ENCODE data around the gene CACNA1I.
A peak's percentile ranks its signal among the peaks of the same experiment; 100 is the strongest.

CACNA1I gene

DNA sequence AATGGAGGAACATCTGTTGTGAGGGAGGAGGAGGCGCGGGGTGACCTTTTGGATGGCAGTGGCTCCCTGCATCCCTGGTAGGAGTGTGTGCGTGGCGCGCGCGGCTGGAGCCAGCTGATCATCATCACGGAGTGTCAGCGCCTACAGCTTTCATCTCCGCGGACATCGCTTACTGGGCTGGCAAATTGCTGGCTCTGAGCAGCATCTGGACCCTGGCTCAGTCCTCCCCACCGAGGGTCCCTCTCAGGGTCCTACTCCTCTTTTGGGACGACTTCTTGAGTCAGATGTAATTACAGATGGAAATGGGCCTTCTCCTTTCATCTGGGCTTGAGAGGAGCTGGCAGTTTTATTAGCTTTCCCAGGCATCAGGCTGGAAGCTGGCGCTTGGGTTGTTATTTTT lies 85.3 kb downstream of the CACNA1I start:
- Mint-ChIP-seq H3K4me1 (no peaks in the 10 kb centered on the region), H3K36me3 (no peaks in the 10 kb centered on the region), H3K4me3 (no peak overlapping the region), H3K27me3 (peaks cover 51 to 57% of the 10 kb centered on the region in 2 donors), H3K27ac (no peak overlapping the region), H3K9me3 (no peaks in the 10 kb centered on the region)
- no peak for ATAC-seq (replicated peaks)
- DNase-seq: no peak

GRCh38 chr22:39656495-39657490 lies 86.2 kb downstream of the CACNA1I start:
- H3K4me1 Mint-ChIP-seq: no peaks in the 10 kb centered on the region
- no peak overlapping the region for H3K27ac Mint-ChIP-seq

DNA sequence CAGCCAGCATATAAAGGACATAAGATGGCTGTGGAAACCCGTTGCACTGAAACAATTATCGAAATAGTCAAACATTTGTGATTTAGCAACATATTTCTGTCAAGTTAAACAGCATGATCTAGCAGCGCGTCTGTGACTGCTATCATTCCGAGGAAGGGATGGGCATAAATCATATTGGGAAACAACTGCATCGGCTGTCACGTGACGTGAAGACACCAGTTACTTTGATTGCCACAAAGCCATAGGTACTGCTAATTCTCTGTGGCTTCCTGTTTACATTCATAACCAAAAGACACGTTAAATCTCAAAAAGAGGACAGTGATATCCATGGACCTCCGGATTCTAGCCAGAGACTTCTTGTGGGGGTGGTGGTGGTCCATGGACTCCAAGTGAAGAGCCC lies 87.8 kb downstream of the CACNA1I start:
- ATAC-seq (replicated peaks) (no peak), DNase-seq (no peak)
- H3K4me3 Mint-ChIP-seq: no peak overlapping the region
- H3K27me3 Mint-ChIP-seq: peaks cover 72 to 80% of the 10 kb centered on the region in 2 donors
- H3K9me3 Mint-ChIP-seq: no peaks in the 10 kb centered on the region
- H3K36me3 Mint-ChIP-seq: peaks cover 0 to 2% of the 10 kb centered on the region in 2 donors
- H3K27ac Mint-ChIP-seq: no peak overlapping the region
- peaks cover 11 to 14% of the 10 kb centered on the region in 2 donors for H3K4me1 Mint-ChIP-seq

More at GRCh38 chr22:39656495-39657490, 86.2 kb downstream of the CACNA1I start:
- Mint-ChIP-seq H3K9me3 (no peaks in the 10 kb centered on the region), H3K27me3 (peaks cover 59 to 65% of the 10 kb centered on the region in 2 donors), H3K36me3 (no peaks in the 10 kb centered on the region), H3K4me3 (no peak overlapping the region)
- ATAC-seq (replicated peaks) (no peak), DNase-seq (no peak)

DNA sequence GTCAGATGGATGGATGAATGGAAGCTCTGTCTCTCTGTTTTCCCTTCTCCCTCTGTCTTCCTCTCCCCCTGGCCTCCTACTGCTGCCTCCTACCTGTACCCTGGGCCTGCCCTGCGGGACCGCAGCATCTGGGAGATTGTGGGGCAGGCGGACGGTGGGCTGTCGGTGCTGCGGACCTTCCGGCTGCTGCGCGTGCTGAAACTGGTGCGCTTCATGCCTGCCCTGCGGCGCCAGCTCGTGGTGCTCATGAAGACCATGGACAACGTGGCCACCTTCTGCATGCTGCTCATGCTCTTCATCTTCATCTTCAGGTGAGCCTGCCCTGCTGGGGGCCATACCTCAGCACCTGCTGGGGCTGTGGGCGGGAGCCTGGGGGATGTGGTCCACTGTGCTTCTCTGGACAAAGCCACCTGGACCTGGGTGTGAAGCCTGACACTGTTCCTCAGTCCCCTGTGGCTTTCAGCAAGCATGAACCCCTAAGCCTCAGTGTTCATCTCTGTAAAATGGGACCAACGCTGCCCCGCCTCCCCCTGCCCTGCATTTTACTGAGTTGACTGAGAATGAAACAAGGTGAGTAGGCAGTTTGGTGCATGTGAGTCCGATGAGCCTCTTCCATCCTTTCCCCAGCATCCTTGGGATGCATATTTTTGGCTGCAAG lies 88.4 kb downstream of the CACNA1I start:
- ATAC-seq (replicated peaks) (no peak), DNase-seq (no peak)
- Mint-ChIP-seq H3K9me3 (no peaks in the 10 kb centered on the region), H3K27me3 (peaks cover 77 to 86% of the 10 kb centered on the region in 2 donors), H3K4me3 (no peak overlapping the region), H3K4me1 (peaks cover 13 to 20% of the 10 kb centered on the region in 2 donors), H3K27ac (no peak overlapping the region), H3K36me3 (peaks cover 0 to 2% of the 10 kb centered on the region in 2 donors)

DNA sequence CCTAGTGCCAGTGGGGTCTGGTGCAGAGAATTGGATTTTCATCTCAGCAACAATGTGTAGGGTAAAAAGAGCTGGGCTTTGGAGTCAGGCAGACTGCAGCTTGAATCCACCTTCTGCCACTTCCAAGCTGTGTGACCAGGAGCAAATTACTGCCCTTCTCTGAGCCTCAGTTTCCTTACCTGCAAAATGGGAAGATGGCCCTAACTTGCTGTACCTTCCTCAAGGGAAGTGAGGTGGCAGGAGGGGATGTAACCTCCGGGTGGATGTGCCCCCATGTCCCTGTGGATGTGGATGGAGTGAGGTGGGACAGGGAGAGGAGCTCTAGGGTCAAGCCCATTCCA lies 90.9 kb downstream of the CACNA1I start:
- DNase-seq (no peak), ATAC-seq (replicated peaks) (no peak)
- Mint-ChIP-seq H3K27me3 (peaks cover 79 to 88% of the 10 kb centered on the region in 2 donors), H3K27ac (no peak overlapping the region), H3K36me3 (peaks cover 0 to 2% of the 10 kb centered on the region in 2 donors), H3K4me1 (peaks cover 18 to 28% of the 10 kb centered on the region in 2 donors), H3K4me3 (peak overlapping the region; percentile 37 to 64), H3K9me3 (no peaks in the 10 kb centered on the region)

GRCh38 chr22:39661842-39662685 lies 91.5 kb downstream of the CACNA1I start:
- peak overlapping the region; percentile 83 to 86 for H3K4me3 Mint-ChIP-seq
- peaks cover 76 to 84% of the 10 kb centered on the region in 2 donors for H3K27me3 Mint-ChIP-seq
- no peaks in the 10 kb centered on the region for H3K9me3 Mint-ChIP-seq
- peaks cover 0 to 2% of the 10 kb centered on the region in 2 donors for H3K36me3 Mint-ChIP-seq
- ATAC-seq (replicated peaks) (peak; percentile 43 to 68), DNase-seq (no peak)
- H3K4me1 Mint-ChIP-seq: peaks cover 18 to 28% of the 10 kb centered on the region in 2 donors
- H3K27ac Mint-ChIP-seq: no peak overlapping the region

- H3K27me3 Mint-ChIP-seq: peaks cover 74 to 78% of the 10 kb centered on the region in 2 donors
- H3K36me3 Mint-ChIP-seq: peaks cover 0 to 2% of the 10 kb centered on the region in 2 donors
- H3K4me1 Mint-ChIP-seq: peaks cover 18 to 28% of the 10 kb centered on the region in 2 donors
- no peaks in the 10 kb centered on the region for H3K9me3 Mint-ChIP-seq
- DNase-seq (no peak), ATAC-seq (replicated peaks) (peak in 1 of 2 donors; percentile 20)
- H3K4me3 Mint-ChIP-seq: peak overlapping the region in 1 of 2 donors; percentile 86
- H3K27ac Mint-ChIP-seq: no peak overlapping the region
Observed at GRCh38 chr22:39662686-39663052, 92.1 kb downstream of the CACNA1I start.

GRCh38 chr22:39663751-39664150 lies 93.2 kb downstream of the CACNA1I start:
- H3K4me3 Mint-ChIP-seq: no peak overlapping the region

GRCh38 chr22:39664485-39665200 lies 94.1 kb downstream of the CACNA1I start:
- Mint-ChIP-seq H3K4me3 (peak overlapping the region; percentile 46 to 51), H3K4me1 (peaks cover 20 to 28% of the 10 kb centered on the region in 2 donors), H3K27me3 (peaks cover 69 to 70% of the 10 kb centered on the region in 2 donors), H3K36me3 (peaks cover 0 to 2% of the 10 kb centered on the region in 2 donors), H3K27ac (no peak overlapping the region), H3K9me3 (peaks cover 0 to 1% of the 10 kb centered on the region in 2 donors)
- ATAC-seq (replicated peaks) (peak; percentile 14 to 17), DNase-seq (no peak)

More at GRCh38 chr22:39663751-39664150, 93.2 kb downstream of the CACNA1I start:
- Mint-ChIP-seq H3K4me1 (peaks cover 20 to 28% of the 10 kb centered on the region in 2 donors), H3K27ac (no peak overlapping the region), H3K36me3 (peaks cover 0 to 2% of the 10 kb centered on the region in 2 donors), H3K9me3 (no peaks in the 10 kb centered on the region), H3K27me3 (peaks cover 71 to 72% of the 10 kb centered on the region in 2 donors)
- DNase-seq (no peak), ATAC-seq (replicated peaks) (no peak)

DNA sequence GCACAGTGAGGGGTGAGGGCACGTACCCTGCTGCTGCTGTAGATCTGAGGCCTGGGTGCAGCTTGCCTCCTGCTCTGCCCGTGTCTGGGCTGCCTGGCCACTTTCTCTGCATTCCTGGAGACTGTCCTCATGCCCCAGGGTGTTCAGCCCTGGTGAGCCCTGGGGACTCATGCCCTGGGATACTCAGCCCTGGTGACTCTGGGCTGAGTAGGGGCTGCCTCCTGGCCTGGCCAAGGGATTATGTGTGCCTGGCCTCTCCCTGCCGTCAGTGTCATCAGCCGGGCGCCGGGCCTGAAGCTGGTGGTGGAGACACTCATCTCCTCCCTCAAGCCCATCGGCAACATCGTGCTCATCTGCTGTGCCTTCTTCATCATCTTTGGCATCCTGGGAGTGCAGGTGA lies 94.7 kb downstream of the CACNA1I start:
- H3K9me3 Mint-ChIP-seq: peaks cover 0 to 1% of the 10 kb centered on the region in 2 donors
- H3K27me3 Mint-ChIP-seq: peaks cover 67 to 70% of the 10 kb centered on the region in 2 donors
- H3K4me3 Mint-ChIP-seq: peak overlapping the region in 1 of 2 donors; percentile 21
- H3K27ac Mint-ChIP-seq: no peak overlapping the region
- peaks cover 20 to 28% of the 10 kb centered on the region in 2 donors for H3K4me1 Mint-ChIP-seq
- DNase-seq: no peak
- ATAC-seq (replicated peaks): no peak
- peaks cover 0 to 2% of the 10 kb centered on the region in 2 donors for H3K36me3 Mint-ChIP-seq

GRCh38 chr22:39665661-39666431 lies 95.3 kb downstream of the CACNA1I start:
- ATAC-seq (replicated peaks) (no peak), DNase-seq (no peak)
- peaks cover 20 to 28% of the 10 kb centered on the region in 2 donors for H3K4me1 Mint-ChIP-seq
- no peak overlapping the region for H3K27ac Mint-ChIP-seq
- H3K27me3 Mint-ChIP-seq: peaks cover 66 to 70% of the 10 kb centered on the region in 2 donors
- H3K36me3 Mint-ChIP-seq: peaks cover 0 to 2% of the 10 kb centered on the region in 2 donors
- peaks cover 4% of the 10 kb centered on the region in 2 donors for H3K9me3 Mint-ChIP-seq
- H3K4me3 Mint-ChIP-seq: no peak overlapping the region

- peaks cover 60 to 65% of the 10 kb centered on the region in 2 donors for H3K27me3 Mint-ChIP-seq
Observed at GRCh38 chr22:39666495-39666894, 95.9 kb downstream of the CACNA1I start.

More at GRCh38 chr22:39666495-39666894, 95.9 kb downstream of the CACNA1I start:
- ATAC-seq (replicated peaks) (no peak), DNase-seq (no peak)
- no peak overlapping the region for H3K4me3 Mint-ChIP-seq
- H3K36me3 Mint-ChIP-seq: peaks cover 2 to 4% of the 10 kb centered on the region in 2 donors
- H3K27ac Mint-ChIP-seq: no peak overlapping the region
- H3K9me3 Mint-ChIP-seq: peaks cover 7 to 9% of the 10 kb centered on the region in 2 donors
- peaks cover 20 to 28% of the 10 kb centered on the region in 2 donors for H3K4me1 Mint-ChIP-seq
